ENCODE data around the gene CLDN17.

Gene CLDN17, protein sequence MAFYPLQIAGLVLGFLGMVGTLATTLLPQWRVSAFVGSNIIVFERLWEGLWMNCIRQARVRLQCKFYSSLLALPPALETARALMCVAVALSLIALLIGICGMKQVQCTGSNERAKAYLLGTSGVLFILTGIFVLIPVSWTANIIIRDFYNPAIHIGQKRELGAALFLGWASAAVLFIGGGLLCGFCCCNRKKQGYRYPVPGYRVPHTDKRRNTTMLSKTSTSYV

DNA sequence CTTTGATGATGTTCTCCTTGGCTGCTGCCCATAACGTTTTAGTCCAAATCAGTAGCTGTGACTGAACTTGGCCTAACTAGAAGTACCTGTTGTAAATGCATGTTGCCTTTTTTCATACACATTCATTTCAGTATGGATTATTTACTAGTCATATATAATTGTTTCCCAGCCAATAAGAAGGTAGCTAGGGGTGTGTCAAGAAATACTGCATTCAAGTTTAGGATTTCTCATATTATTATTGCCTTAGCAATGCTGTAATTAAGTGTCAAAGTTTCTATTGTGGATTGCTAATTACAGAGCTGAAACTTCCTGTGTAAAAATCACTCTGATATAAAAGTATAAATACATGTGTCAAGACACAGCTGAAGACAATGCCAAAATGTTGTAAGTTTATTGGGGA, at the start of gene CLDN17:
Gene CLDN17, minus strand, starts transcription at position 101 of the 400 bp plus-strand sequence. CDS start 188 bp downstream, outside the sequence.
- no peak within 1 kb of the TSS for H2AFZ ChIP-seq (ENCODE audit: low read depth, low read length)
- H3K9ac ChIP-seq (ENCODE audit: low read depth, low read length): no peak within 1 kb of the TSS
- H3K4me2 ChIP-seq (ENCODE audit: insufficient read depth, low read length): no peak within 1 kb of the TSS
- no peaks in the 10 kb centered on the region for H3K27me3 ChIP-seq (ENCODE audit: insufficient read depth, low read length, poor library complexity)
- H3K27ac ChIP-seq (ENCODE audit: low read length): no peak within 1 kb of the TSS
- no peaks in the 10 kb centered on the region for H3K36me3 ChIP-seq (ENCODE audit: insufficient read depth, low read length)
- H3K4me1 ChIP-seq (ENCODE audit: insufficient read depth, low read length): no peaks in the 10 kb centered on the region
- TF ChIP-seq, protein P1, sequence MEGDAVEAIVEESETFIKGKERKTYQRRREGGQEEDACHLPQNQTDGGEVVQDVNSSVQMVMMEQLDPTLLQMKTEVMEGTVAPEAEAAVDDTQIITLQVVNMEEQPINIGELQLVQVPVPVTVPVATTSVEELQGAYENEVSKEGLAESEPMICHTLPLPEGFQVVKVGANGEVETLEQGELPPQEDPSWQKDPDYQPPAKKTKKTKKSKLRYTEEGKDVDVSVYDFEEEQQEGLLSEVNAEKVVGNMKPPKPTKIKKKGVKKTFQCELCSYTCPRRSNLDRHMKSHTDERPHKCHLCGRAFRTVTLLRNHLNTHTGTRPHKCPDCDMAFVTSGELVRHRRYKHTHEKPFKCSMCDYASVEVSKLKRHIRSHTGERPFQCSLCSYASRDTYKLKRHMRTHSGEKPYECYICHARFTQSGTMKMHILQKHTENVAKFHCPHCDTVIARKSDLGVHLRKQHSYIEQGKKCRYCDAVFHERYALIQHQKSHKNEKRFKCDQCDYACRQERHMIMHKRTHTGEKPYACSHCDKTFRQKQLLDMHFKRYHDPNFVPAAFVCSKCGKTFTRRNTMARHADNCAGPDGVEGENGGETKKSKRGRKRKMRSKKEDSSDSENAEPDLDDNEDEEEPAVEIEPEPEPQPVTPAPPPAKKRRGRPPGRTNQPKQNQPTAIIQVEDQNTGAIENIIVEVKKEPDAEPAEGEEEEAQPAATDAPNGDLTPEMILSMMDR (IDR thresholded peaks at IDR 0.05; ENCODE audit: borderline replicate concordance, extremely low read depth, low read length, poor library complexity, severe bottlenecking): no peak
- no peak for TF ChIP-seq EZH2 (IDR thresholded peaks at IDR 0.05; ENCODE audit: borderline replicate concordance, low read depth, low read length, severe bottlenecking)
- DNase-seq (no peak), ATAC-seq (ENCODE audit: insufficient read depth, low read depth) (no peak)
- no peak within 1 kb of the TSS for H3K4me3 ChIP-seq (ENCODE audit: low read depth in 1 of 2, low read length in 2 of 2)
- no peaks in the 10 kb centered on the region for H3K79me2 ChIP-seq (ENCODE audit: insufficient read depth, low read length)
- H4K20me1 ChIP-seq (ENCODE audit: insufficient read depth, low read length): no peaks in the 10 kb centered on the region; the same call in 1 of the 2 replicates
- H3K9me3 ChIP-seq (ENCODE audit: insufficient read depth, low read length, severe bottlenecking): no peaks in the 10 kb centered on the region

DNA sequence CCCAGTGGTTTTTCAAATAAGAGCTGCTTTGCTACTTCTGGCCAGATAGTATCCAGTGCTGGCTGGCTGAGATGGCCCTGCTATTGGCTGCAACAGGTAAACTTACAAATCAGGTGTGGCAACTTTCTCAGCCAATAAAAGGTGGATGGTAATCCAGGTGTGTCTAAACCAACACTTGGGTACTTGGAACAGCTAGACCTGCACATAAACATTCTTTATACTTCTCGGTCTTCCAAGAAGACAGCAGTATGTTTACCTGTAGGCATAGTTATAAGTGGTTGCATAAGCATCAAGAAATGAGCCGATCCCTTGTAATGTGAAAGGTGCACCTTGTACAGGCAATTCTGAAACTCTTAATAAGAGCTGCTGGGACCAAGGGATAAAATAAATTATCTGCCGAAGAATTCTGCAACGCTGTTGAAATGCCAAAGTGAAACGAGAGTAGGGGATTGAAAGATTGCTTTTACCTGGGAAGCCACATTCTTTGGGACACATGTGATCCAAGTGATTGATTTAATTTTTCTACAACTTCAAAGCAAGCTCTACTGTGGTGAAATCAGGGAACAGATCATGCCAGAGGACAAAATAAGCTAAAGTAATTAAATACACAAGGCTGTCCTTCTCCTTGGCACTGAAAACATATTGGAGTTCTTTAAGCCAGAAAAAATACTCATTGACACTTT, 49.6 kb upstream of the CLDN17 start, which contains the start of gene CLDN8:
Gene CLDN8, minus strand, starts transcription at position 57 of the 683 bp plus-strand sequence. CDS start 172 bp downstream, outside the sequence.
- no peak within 1 kb of the TSS for H3K4me3 ChIP-seq (ENCODE audit: low read depth in 1 of 2, low read length in 2 of 2)
- H3K36me3 ChIP-seq (ENCODE audit: insufficient read depth, low read length): no peaks in the 10 kb centered on the region

DNA sequence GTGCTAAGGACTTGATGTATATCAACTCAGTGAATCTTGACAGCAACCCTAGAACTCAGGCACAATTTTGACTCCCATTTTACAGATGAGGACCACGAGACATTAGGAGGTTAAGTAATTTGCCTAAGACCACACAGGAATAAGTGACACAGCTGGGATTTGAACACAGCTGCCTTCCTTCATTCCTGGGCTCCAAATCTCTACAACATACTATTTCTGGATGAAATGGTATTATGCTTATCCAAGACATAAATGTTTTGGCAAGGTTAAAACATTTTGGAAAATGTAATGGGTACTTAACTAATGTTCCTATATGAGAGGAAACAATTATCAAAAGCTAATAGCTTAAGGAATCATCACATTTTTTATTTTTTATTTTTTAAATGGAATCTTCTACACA, 44.5 kb upstream of the CLDN17 start:
- Histone ChIP-seq H3K4me1 (ENCODE audit: insufficient read depth, low read length) (no peaks in the 10 kb centered on the region), H3K79me2 (ENCODE audit: insufficient read depth, low read length) (no peaks in the 10 kb centered on the region), H2AFZ (ENCODE audit: low read depth, low read length) (no peak overlapping the region), H3K4me2 (ENCODE audit: insufficient read depth, low read length) (no peak overlapping the region), H3K9me3 (ENCODE audit: insufficient read depth, low read length, severe bottlenecking) (no peaks in the 10 kb centered on the region), H3K4me3 (ENCODE audit: low read depth in 1 of 2, low read length in 2 of 2) (no peak overlapping the region), H3K27ac (ENCODE audit: low read length) (no peak overlapping the region), H3K27me3 (ENCODE audit: insufficient read depth, low read length, poor library complexity) (no peaks in the 10 kb centered on the region), H3K9ac (ENCODE audit: low read depth, low read length) (no peak overlapping the region), H4K20me1 (ENCODE audit: insufficient read depth, low read length) (no peaks in the 10 kb centered on the region), H3K36me3 (ENCODE audit: insufficient read depth, low read length) (no peaks in the 10 kb centered on the region)
- ATAC-seq (ENCODE audit: insufficient read depth, low read depth) (no peak), DNase-seq (no peak)
- TF ChIP-seq, protein P1 (IDR thresholded peaks at IDR 0.05; ENCODE audit: borderline replicate concordance, extremely low read depth, low read length, poor library complexity, severe bottlenecking): no peak
- no peak for TF ChIP-seq EZH2 (IDR thresholded peaks at IDR 0.05; ENCODE audit: borderline replicate concordance, low read depth, low read length, severe bottlenecking)

More for the DNA sequence above, 49.6 kb upstream of the CLDN17 start, which contains the start of gene CLDN8:
- no peak within 1 kb of the TSS for H2AFZ ChIP-seq (ENCODE audit: low read depth, low read length)
- H3K4me2 ChIP-seq (ENCODE audit: insufficient read depth, low read length): no peak within 1 kb of the TSS
- no peak for TF ChIP-seq EZH2 (IDR thresholded peaks at IDR 0.05; ENCODE audit: borderline replicate concordance, low read depth, low read length, severe bottlenecking)
- TF ChIP-seq, protein P1 (IDR thresholded peaks at IDR 0.05; ENCODE audit: borderline replicate concordance, extremely low read depth, low read length, poor library complexity, severe bottlenecking): no peak
- H3K9me3 ChIP-seq (ENCODE audit: insufficient read depth, low read length, severe bottlenecking): no peaks in the 10 kb centered on the region
- H4K20me1 ChIP-seq (ENCODE audit: insufficient read depth, low read length): no peaks in the 10 kb centered on the region
- H3K27ac ChIP-seq (ENCODE audit: low read length): no peak within 1 kb of the TSS
- H3K9ac ChIP-seq (ENCODE audit: low read depth, low read length): no peak within 1 kb of the TSS
- no peak for DNase-seq
- H3K27me3 ChIP-seq (ENCODE audit: insufficient read depth, low read length, poor library complexity): no peaks in the 10 kb centered on the region
- no peak for ATAC-seq (ENCODE audit: insufficient read depth, low read depth)
- no peaks in the 10 kb centered on the region for H3K4me1 ChIP-seq (ENCODE audit: insufficient read depth, low read length)
- H3K79me2 ChIP-seq (ENCODE audit: insufficient read depth, low read length): no peaks in the 10 kb centered on the region
